ENCODE data around the gene CELF5. TPM values are rescaled to one million over a fixed set of nuclear protein-coding genes. Genes with fewer than 3 reads are reported as not detected.
A peak's percentile ranks its signal among the peaks of the same experiment; 100 is the strongest.

CELF5 gene
- total RNA-seq, 1 experiment from 2014 or later, result 1.2 TPM

DNA sequence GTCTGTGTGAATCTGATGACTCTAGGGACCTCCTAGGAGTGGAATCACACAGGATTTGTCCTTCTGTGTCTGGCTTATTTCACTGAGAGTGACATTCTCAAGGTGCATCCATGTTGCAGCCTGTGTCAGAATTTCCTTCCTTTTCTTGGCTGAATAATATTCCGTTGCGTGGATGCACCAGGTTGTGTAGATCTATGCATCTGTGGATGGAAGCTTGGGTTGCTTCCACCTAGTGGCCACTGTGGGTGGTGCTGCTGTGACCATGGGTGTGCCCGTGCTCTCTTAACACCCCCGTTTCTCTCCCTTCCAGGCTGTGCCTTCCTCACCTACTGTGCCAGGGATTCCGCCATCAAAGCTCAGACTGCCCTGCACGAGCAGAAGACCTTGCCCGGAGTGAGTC lies 26.2 kb downstream of the CELF5 start:
- POLR2A ChIA-PET, result no interaction called here

GRCh38 chr19:3251229-3251628 lies 26.8 kb downstream of the CELF5 start:
- Histone ChIP-seq H3K27ac (ENCODE audit: low read length) (no peak overlapping the region), H3K9me3 (ENCODE audit: control insufficient read depth, insufficient read depth, low read depth, low read length) (no peaks in the 10 kb centered on the region), H3K27me3 (ENCODE audit: control insufficient read depth, insufficient read depth, low read length) (no peaks in the 10 kb centered on the region), H3K4me3 (ENCODE audit: low read depth in 2 of 2, low read length in 2 of 2) (no peak overlapping the region), H3K4me1 (ENCODE audit: control insufficient read depth, insufficient read depth, low read length) (no peaks in the 10 kb centered on the region), H3K36me3 (ENCODE audit: control insufficient read depth, insufficient read depth, low read length) (no peaks in the 10 kb centered on the region)
- BruUV-seq (replicated peaks), result no TSS peak
- no peak for DNase-seq (ENCODE audit: low read depth, low spot score)
- POLR2A ChIA-PET, result no interaction called here
- intact Hi-C loops (cut with micrococcal nuclease; ENCODE audit: unreplicated experiment) (no loop called here), in situ Hi-C loops (cut with HindIII; ENCODE audit: low pct_unique_long_range_greater_than_20kb, low sequenced_read_pairs) (no loop called here)
- TF ChIP-seq POLR2AphosphoS5 (IDR thresholded peaks at IDR 0.05; ENCODE audit: low read depth, low read length), result no peak
- TF ChIP-seq, protein P1, sequence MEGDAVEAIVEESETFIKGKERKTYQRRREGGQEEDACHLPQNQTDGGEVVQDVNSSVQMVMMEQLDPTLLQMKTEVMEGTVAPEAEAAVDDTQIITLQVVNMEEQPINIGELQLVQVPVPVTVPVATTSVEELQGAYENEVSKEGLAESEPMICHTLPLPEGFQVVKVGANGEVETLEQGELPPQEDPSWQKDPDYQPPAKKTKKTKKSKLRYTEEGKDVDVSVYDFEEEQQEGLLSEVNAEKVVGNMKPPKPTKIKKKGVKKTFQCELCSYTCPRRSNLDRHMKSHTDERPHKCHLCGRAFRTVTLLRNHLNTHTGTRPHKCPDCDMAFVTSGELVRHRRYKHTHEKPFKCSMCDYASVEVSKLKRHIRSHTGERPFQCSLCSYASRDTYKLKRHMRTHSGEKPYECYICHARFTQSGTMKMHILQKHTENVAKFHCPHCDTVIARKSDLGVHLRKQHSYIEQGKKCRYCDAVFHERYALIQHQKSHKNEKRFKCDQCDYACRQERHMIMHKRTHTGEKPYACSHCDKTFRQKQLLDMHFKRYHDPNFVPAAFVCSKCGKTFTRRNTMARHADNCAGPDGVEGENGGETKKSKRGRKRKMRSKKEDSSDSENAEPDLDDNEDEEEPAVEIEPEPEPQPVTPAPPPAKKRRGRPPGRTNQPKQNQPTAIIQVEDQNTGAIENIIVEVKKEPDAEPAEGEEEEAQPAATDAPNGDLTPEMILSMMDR (IDR thresholded peaks at IDR 0.05), result no peak
- TF ChIP-seq TCF7L2 (IDR thresholded peaks at IDR 0.05; ENCODE audit: low read depth, low read length), result no peak
- TF ChIP-seq, protein P2, sequence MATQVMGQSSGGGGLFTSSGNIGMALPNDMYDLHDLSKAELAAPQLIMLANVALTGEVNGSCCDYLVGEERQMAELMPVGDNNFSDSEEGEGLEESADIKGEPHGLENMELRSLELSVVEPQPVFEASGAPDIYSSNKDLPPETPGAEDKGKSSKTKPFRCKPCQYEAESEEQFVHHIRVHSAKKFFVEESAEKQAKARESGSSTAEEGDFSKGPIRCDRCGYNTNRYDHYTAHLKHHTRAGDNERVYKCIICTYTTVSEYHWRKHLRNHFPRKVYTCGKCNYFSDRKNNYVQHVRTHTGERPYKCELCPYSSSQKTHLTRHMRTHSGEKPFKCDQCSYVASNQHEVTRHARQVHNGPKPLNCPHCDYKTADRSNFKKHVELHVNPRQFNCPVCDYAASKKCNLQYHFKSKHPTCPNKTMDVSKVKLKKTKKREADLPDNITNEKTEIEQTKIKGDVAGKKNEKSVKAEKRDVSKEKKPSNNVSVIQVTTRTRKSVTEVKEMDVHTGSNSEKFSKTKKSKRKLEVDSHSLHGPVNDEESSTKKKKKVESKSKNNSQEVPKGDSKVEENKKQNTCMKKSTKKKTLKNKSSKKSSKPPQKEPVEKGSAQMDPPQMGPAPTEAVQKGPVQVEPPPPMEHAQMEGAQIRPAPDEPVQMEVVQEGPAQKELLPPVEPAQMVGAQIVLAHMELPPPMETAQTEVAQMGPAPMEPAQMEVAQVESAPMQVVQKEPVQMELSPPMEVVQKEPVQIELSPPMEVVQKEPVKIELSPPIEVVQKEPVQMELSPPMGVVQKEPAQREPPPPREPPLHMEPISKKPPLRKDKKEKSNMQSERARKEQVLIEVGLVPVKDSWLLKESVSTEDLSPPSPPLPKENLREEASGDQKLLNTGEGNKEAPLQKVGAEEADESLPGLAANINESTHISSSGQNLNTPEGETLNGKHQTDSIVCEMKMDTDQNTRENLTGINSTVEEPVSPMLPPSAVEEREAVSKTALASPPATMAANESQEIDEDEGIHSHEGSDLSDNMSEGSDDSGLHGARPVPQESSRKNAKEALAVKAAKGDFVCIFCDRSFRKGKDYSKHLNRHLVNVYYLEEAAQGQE (IDR thresholded peaks at IDR 0.05; ENCODE audit: insufficient read depth in 1 of 2, low read depth in 2 of 2, low read length in 1 of 2), result no peak
- TF ChIP-seq SIN3A (IDR thresholded peaks at IDR 0.05; ENCODE audit: borderline replicate concordance, insufficient read depth, low read depth, low read length), result no peak
- CTCF ChIA-PET, result no interaction called here
- ATAC-seq, result no peak

More for the DNA sequence above, 26.2 kb downstream of the CELF5 start:
- in situ Hi-C loops (cut with HindIII; ENCODE audit: low pct_unique_long_range_greater_than_20kb, low sequenced_read_pairs) (no loop called here), intact Hi-C loops (cut with micrococcal nuclease; ENCODE audit: unreplicated experiment) (no loop called here)
- H3K9me3 ChIP-seq (ENCODE audit: control insufficient read depth, insufficient read depth, low read depth, low read length), result no peaks in the 10 kb centered on the region
- DNase-seq (ENCODE audit: low read depth, low spot score) (no peak), ATAC-seq (peak; percentile 70)
- TF ChIP-seq, protein P1 (IDR thresholded peaks at IDR 0.05), result peak; percentile 70
- TF ChIP-seq POLR2AphosphoS5 (IDR thresholded peaks at IDR 0.05; ENCODE audit: low read depth, low read length), result no peak
- TF ChIP-seq TCF7L2 (IDR thresholded peaks at IDR 0.05; ENCODE audit: low read depth, low read length), result no peak
- TF ChIP-seq, protein P2 (IDR thresholded peaks at IDR 0.05; ENCODE audit: insufficient read depth in 1 of 2, low read depth in 2 of 2, low read length in 1 of 2), result no peak
- no peaks in the 10 kb centered on the region for H3K27me3 ChIP-seq (ENCODE audit: control insufficient read depth, insufficient read depth, low read length)
- no peaks in the 10 kb centered on the region for H3K36me3 ChIP-seq (ENCODE audit: control insufficient read depth, insufficient read depth, low read length)
- no peak overlapping the region for H3K27ac ChIP-seq (ENCODE audit: low read length)
- no peak overlapping the region for H3K4me3 ChIP-seq (ENCODE audit: low read depth in 2 of 2, low read length in 2 of 2)
- H3K4me1 ChIP-seq (ENCODE audit: control insufficient read depth, insufficient read depth, low read length), result no peaks in the 10 kb centered on the region
- BruUV-seq (replicated peaks), result no TSS peak
- CTCF ChIA-PET, result interaction anchor here (0.7 kb wide), 1 partner anchor 8 kb away, joined by 3 read pairs; no protein-coding TSS in a partner anchor
